ENCODE measurements around the gene NAB1.

Gene NAB1

DNA sequence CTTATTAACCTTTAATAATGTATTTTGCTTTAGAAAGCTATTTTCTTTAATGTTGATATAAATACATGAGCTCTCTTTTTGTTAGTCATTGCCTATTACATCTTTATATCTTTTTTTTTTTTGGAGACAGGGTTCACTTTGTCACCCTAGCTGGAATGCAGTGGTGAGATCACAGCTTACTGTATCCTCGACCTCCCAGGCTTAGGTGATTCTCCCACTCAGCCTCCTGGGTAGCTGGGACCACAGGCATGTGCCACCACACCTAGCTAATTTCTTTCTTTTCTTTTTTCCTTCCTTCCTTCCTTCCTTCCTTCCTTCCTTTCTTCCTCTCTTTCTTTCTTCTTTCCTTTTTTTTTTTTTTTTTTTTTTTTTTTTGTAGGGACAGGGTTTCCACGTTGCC, 15.4 kb downstream of the NAB1 start:
- Histone ChIP-seq H3K27ac (no peak overlapping the region), H3K4me3 (no peak overlapping the region)

- Histone ChIP-seq H3K4me3 (no peak overlapping the region), H3K27ac (peak overlapping the region in 1 of 21 experiments; percentile 7)
Observed at GRCh38 chr2:190666895-190667294, 18.0 kb downstream of the NAB1 start.

DNA sequence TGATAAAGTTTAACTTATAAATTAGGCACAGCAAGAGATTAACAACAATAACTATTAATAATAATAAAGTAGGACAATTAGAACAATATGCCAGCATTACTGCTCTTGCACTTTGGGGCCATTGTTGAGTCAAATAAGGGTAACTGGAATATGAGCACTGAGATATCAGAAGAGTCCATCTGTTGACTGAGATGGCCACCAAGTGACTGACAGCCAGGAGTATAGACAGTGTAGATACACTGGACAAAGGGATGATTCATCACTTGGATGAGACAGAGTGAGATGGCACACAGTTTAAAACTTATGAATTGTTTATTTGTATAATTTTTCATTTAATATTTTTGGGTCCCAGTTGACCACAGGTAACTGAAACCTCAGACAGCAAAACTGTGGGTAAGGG, 20.0 kb downstream of the NAB1 start:
- H3K27ac ChIP-seq = no peak overlapping the region

DNA sequence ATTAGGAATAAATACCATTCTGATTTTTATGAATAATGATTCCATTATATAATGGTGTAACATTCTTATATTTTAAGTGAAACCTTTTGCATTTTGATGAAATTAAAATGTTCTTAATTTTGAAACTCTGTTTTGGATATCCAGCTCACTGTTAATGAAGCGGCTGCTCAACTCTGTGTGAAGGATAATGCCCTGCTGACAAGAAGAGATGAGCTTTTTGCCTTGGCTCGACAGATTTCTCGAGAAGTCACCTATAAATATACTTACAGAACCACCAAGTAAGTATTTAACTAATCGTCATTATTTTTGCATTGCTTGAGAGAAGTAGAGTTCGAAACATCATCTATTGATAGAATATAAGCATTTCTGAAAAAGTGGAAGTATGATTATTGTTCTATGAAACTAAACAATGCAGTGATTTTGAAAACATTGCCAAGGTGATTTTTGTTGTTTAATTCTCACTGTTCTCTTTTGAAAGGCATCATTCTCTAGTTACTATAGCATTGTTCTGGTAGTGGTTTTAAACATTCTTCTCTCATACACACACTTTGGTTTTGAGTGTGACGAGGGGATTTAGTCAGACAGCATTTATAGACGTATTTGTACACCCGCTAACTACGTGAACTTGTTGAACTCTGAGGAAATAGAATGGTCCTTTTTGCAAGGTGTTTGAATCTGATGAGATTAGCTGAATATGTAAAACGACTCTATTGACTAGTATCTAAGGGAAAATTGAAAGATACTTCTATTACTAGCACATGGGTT, 21.5 kb downstream of the NAB1 start:
- Histone ChIP-seq H3K4me3 (no peak overlapping the region), H3K27ac (no peak overlapping the region)

More for the DNA sequence above, 20.0 kb downstream of the NAB1 start:
- no peak overlapping the region for H3K4me3 ChIP-seq

GRCh38 chr2:190674966-190675650, 26.2 kb downstream of the NAB1 start:
- H3K27ac ChIP-seq = peak overlapping the region in 3 of 21 experiments; percentile 12 to 51 (median 50)

GRCh38 chr2:190677255-190677654, 28.4 kb downstream of the NAB1 start:
- peak overlapping the region in 1 of 21 experiments; percentile 39 for H3K27ac ChIP-seq
- no peak overlapping the region for H3K4me3 ChIP-seq

More at GRCh38 chr2:190674966-190675650, 26.2 kb downstream of the NAB1 start:
- no peak overlapping the region for H3K4me3 ChIP-seq

- Histone ChIP-seq H3K4me3 (no peak overlapping the region), H3K27ac (peak overlapping the region in 4 of 21 experiments; percentile 9 to 39 (median 24))
Observed at GRCh38 chr2:190678444-190679162, 29.7 kb downstream of the NAB1 start.

DNA sequence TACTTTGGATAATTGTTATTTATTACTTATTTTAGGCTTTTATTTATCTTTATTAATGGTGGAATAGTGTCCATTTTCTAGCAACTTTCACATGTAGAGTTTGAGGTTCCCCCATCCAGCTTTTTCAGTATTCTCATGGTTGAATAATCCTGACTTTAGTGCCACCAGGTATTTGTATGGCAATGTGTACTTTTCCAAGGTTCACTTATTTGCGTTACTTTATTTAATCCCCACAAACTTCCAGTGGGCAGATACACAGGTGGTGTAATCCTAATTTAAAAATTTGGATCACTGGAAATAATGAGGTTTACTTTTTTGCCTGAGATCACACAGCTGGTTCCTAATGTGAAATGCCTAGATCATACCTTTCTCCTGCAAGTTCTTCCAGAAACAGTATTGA, 30.5 kb downstream of the NAB1 start:
- peak overlapping the region in 2 of 21 experiments; percentile 27 to 37 for H3K27ac ChIP-seq
- no peak overlapping the region for H3K4me3 ChIP-seq

DNA sequence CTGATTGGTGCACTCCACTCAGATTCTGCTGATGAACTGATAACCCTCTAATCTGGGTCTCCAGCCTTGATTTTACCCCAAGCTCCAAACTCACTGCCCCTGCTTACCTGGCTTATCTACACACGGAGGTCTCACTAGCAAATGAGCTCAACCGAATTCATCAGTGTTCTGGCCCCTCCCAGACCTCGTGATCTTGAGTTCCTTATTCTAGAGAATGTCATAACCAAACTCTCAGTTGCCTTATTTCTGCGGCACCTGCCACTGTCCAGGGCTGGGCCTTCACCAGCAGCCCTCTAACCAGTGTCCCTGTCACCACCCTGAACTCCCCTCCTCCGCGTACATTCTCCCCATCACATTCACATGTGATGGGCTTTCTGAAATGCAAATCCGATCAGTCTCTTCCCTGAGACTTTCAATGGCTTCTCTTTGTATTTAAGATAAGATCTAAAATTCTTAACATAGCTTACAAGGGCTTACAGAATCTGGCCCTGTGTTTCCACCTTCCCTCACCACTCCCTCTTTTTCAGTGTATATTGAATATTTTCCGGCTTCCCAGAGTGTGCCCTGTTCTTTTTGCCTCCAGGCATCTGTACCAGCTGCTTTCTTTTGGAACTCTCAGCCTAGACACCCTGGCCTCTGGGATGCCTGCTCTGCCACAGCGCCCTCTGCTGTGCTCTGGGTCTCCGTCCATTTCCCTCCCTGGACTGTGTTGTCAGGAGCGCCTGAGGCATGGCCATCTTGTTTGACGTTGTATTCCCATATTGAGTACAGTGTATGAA, 31.1 kb downstream of the NAB1 start:
- H3K27ac ChIP-seq = peak overlapping the region in 5 of 21 experiments; percentile 2 to 44 (median 37)
- no peak overlapping the region for H3K4me3 ChIP-seq

DNA sequence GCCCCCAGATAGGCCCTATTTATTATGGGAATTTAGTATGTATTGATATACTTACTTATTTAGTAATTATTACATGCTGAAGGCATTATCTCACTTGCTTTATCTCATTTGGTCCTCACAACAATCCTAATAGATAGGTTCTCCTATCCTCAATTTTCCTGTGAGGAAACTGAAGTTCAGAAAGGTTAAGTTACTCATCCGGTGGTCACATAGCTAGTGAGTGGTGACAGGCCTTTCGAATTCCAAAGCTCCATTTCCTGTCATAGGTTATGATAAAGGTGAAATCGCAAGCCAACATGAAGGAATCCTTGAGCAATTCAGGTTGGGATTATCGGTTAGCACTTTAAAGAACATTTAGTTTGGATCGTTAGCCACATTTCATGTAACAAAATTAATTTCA, 33.3 kb downstream of the NAB1 start:
- no peak overlapping the region for H3K27ac ChIP-seq
- H3K4me3 ChIP-seq = no peak overlapping the region

GRCh38 chr2:190683802-190684201, 34.9 kb downstream of the NAB1 start:
- no peak overlapping the region for H3K27ac ChIP-seq
- H3K4me3 ChIP-seq = no peak overlapping the region

- no peak overlapping the region for H3K27ac ChIP-seq
- no peak overlapping the region for H3K4me3 ChIP-seq
Observed at GRCh38 chr2:190684931-190685330, 36.0 kb downstream of the NAB1 start.

- no peak overlapping the region for H3K4me3 ChIP-seq
- H3K27ac ChIP-seq = no peak overlapping the region
Observed at GRCh38 chr2:190685333-190685732, 36.5 kb downstream of the NAB1 start.

DNA sequence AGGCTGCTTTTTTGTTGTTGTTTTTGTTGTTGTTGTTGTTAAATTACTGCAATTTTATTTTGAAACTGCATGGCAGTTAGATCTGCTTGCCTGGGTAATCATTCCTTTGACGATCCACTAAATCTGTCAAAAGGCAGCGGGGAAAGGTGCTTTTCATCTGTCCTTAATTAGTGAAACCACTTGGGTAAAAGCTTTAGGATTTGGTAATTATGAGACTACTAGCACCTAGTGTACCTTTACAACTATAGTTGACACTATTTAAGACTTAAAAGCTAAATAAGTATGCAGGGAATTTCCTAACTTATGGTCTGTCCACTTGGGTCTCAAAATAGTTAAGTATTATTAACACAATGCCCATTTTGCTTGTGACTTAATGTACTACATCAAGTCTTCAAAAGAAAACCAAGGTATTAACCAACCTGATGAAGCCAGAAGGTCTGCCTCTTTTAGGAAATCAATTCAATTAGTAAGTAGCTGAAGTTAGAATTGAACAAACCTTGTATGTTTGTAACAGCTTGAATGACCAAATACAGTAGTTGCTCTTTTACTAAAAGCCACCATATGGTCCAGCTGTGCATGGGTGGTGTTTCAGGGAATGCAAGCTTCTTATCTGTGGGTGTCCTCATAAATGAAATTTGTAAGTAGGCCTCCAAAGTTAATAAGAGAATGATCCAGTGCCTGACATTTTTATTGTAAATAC, 44.8 kb downstream of the NAB1 start:
- H3K4me3 ChIP-seq = no peak overlapping the region
- no peak overlapping the region for H3K27ac ChIP-seq

- no peak overlapping the region for H3K4me3 ChIP-seq
- H3K27ac ChIP-seq = no peak overlapping the region
Observed at GRCh38 chr2:190694479-190694878, 45.6 kb downstream of the NAB1 start.

DNA sequence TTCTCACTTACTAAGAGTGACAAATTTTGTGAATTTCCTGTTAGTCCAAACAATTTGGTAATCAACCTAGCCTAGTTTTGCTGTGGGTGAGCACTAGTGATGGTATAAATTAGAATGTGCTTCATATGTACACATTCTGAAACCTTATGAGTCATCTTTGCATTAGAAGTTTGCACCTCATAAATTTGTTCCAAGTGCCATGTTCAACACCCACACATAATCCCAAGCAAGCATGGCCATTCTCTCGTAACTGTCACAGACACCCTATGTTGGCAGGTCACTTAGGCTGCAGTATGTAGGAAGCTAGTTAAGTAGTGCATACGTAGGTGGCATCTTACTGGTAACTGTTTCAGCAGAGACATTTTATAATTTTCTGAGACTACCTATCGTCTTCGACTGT, 46.9 kb downstream of the NAB1 start:
- H3K4me3 ChIP-seq = no peak overlapping the region
- no peak overlapping the region for H3K27ac ChIP-seq

GRCh38 chr2:190696792-190697398, 48.0 kb downstream of the NAB1 start:
- Histone ChIP-seq H3K4me3 (no peak overlapping the region), H3K27ac (no peak overlapping the region)

- Histone ChIP-seq H3K27ac (no peak overlapping the region), H3K4me3 (no peak overlapping the region)
Observed at GRCh38 chr2:190697421-190697820, 48.5 kb downstream of the NAB1 start.

DNA sequence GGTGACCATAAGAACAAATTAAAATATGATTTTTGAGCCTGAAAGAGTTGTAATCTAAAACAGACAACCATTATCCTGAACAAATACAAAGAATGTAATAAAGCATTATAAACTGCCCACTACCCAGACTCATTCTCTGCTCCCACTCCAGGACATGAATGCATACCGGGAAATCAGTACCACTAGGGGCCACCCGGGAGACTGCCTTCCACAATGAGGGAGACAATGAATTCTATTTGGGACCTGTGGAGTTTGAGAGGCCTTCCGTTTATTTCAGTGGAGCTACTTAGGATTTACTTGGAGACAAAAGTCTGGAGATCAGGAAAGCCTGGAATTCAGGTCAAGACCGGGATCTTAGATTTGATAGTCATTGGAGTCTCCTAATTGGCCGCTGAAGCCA, 50.0 kb downstream of the NAB1 start:
- Histone ChIP-seq H3K4me3 (no peak overlapping the region), H3K27ac (no peak overlapping the region)
